ENCODE results near the gene FBXL16.

Gene FBXL16

DNA sequence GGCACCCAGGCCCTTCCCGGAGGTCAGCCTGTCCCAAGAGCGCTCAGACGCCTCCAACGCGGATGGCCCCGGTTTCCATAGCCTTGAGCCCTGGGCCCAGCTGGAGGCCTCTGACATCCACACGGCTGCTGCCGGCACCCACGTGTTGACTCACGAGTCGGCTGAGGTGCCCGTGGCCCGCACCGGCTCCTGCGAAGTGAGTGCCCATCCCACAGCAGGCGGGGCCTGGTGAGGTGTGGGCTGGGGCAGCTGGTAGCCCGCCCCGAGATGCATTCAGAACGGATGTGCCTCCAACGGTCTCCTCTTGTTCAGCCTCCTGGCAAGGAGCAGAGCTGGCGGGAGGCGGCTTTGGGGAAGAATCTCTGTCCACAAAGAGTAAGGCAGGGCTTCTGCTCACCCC, 53.8 kb downstream of the FBXL16 start:
- DNase-seq: no peak
- TF ChIP-seq, protein P1, sequence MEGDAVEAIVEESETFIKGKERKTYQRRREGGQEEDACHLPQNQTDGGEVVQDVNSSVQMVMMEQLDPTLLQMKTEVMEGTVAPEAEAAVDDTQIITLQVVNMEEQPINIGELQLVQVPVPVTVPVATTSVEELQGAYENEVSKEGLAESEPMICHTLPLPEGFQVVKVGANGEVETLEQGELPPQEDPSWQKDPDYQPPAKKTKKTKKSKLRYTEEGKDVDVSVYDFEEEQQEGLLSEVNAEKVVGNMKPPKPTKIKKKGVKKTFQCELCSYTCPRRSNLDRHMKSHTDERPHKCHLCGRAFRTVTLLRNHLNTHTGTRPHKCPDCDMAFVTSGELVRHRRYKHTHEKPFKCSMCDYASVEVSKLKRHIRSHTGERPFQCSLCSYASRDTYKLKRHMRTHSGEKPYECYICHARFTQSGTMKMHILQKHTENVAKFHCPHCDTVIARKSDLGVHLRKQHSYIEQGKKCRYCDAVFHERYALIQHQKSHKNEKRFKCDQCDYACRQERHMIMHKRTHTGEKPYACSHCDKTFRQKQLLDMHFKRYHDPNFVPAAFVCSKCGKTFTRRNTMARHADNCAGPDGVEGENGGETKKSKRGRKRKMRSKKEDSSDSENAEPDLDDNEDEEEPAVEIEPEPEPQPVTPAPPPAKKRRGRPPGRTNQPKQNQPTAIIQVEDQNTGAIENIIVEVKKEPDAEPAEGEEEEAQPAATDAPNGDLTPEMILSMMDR (IDR thresholded peaks at IDR 0.05; ENCODE audit: low read depth, low read length): no peak
- H3K9me3 ChIP-seq: no peaks in the 10 kb centered on the region
- no peaks in the 10 kb centered on the region for H3K27me3 ChIP-seq
- no peaks in the 10 kb centered on the region for H3K4me1 ChIP-seq
- peaks cover 14% of the 10 kb centered on the region for H3K36me3 ChIP-seq
- no peak overlapping the region for H3K4me3 ChIP-seq (ENCODE audit: low read depth, low read length)

DNA sequence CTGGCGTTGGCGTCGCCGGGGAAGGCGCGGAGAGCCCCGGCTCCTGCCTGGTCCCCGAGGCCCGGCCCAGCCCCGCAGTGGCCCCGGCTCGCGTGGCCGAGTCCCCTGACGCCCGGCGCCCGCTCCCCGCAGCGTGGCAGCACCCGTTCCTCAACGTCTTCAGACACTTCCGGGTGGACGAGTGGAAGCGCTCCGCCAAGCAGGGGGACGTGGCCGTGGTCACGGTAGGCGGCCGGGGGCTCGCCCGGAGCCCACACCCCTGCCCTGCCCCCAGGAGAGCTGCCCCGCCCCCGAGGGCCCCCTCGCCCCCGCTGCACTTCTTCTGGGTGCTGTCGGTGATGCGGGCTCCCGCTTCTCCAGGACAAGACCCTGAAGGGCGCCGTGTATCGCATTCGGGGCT, 56.0 kb downstream of the FBXL16 start:
- DNase-seq: no peak
- Histone ChIP-seq H3K36me3 (no peaks in the 10 kb centered on the region; the same call in 1 of the 2 replicates), H3K9me3 (no peaks in the 10 kb centered on the region), H3K4me1 (no peaks in the 10 kb centered on the region), H3K27me3 (no peaks in the 10 kb centered on the region), H3K4me3 (ENCODE audit: low read depth, low read length) (peak overlapping the region; percentile 82)
- TF ChIP-seq, protein P1 (IDR thresholded peaks at IDR 0.05; ENCODE audit: low read depth, low read length): no peak

DNA sequence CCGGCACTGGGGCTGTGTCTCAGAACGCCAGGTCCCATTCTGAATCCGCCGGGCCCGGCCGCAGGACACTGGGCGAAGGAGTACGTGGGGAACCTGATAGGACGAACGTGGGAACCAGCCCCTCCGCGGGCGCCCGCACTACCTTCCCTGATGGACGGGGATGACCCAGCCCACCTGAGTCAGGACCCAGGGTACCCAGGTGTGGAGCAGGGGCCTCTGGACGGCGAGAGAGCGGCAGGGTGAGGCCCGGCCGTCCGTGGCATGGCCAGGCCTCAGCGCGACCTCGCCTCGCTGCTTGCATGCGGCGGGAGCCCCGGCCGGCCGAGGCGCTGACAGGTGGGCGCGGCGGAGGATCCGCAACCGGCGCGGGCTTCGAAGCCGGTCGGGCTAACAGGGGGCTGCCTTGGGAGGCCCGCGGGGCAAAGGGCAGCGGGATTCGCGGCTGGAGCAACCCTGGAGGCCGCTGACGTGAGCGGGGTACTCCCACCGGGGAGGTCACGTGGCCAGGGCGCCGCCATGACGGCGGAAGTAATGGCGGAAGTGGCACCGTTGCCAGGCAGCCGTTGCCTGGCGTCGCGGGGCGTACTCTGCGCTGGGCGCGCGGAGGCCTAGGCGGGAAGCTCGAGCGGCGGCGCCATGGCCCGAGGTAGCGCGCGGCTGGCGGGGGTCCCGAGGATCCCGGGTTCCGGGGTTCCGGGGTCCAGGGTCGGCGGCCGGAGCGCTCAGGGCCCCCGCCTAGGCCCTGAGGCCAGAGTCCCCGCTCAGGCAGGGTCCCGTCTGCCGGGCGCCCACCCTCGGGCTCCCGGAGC, 56.6 kb downstream of the FBXL16 start, which contains the start of gene WDR90:
Gene WDR90, plus strand, starts transcription at position 585 of the 809 bp plus-strand sequence. Its CDS starts 52 bp downstream, at position 637.
- H3K4me3 ChIP-seq (ENCODE audit: low read depth, low read length): peak within 1 kb of the TSS; percentile 82
- no peaks in the 10 kb centered on the region for H3K9me3 ChIP-seq
- no peaks in the 10 kb centered on the region; the same call in 1 of the 2 replicates for H3K36me3 ChIP-seq
- DNase-seq: peak; percentile 97
- TF ChIP-seq, protein P1 (IDR thresholded peaks at IDR 0.05; ENCODE audit: low read depth, low read length): no peak
- H3K4me1 ChIP-seq: no peaks in the 10 kb centered on the region
- H3K27me3 ChIP-seq: no peaks in the 10 kb centered on the region

DNA sequence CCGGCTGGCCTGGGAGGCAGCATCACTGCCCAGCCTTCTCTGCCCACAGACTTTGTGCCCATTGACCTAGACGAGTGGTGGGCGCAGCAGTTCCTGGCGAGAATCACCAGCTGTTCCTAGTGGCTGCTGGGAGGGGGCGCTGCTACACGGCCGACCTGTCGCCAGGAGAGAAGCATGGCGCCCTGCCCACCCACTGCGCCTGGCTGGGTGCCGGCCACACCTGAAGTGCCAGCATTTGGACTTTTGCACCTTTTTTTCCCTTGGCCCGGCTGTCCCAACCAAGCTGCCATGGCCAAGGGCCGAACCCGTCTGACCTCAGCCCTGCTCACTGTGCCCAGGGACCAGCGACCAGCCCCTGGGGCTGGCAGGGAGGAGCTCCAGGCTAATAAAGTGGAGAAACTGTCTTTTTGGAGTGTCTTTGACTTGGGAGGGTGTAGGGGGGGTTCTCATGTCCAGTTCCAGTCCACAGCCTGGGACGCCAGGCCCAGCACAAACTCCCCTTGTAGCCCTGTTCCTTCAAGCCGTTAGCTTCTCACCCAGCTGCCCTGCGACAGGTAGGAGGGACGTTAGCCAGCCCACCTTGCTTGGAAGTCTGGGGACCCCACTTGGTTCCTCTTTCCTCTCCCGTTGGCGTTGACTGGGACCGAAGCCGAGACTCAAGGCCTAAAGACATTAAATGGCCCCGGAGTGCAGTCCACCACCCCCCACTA, 57.4 kb downstream of the FBXL16 start:
- no peaks in the 10 kb centered on the region for H3K36me3 ChIP-seq
- H3K4me1 ChIP-seq: no peaks in the 10 kb centered on the region
- peak overlapping the region; percentile 82 for H3K4me3 ChIP-seq (ENCODE audit: low read depth, low read length)
- no peaks in the 10 kb centered on the region for H3K27me3 ChIP-seq
- TF ChIP-seq, protein P1 (IDR thresholded peaks at IDR 0.05; ENCODE audit: low read depth, low read length): peak; percentile 65
- H3K9me3 ChIP-seq: no peaks in the 10 kb centered on the region
- peak; percentile 79 for DNase-seq

DNA sequence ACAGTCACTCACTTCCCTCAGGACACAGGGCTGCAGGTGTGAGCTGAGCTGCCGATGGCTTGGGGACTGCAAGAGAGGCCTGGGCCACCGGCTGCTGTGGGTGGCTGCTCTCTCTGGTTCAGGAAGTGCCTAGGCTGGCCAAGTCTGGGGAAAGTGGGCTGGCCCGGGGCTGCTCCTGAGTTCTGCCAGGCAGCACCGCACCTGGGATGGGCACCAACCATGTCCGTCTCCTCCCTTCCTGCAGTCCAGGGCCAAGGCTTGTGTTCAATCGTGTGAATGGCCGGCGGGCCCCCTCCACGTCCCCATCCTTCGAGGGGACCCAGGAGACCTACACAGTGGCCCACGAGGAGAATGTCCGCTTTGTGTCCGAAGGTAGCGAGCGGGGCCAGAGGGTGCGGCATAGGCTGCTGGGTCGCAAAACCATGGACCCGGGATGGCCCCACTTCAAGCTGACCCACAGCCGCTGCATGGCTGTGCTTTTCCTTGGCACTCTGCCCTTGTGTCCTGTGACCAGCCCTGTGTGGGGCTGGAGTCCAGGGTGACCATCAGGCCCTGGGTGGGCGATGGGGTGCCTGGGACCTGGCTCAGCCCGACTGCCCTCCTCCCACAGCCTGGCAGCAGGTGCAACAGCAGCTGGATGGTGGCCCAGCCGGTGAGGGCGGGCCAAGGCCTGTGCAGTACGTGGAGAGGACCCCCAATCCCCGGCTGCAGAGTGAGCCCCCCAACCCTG, 58.3 kb downstream of the FBXL16 start:
- Histone ChIP-seq H3K27me3 (no peaks in the 10 kb centered on the region), H3K4me1 (peaks cover 2% of the 10 kb centered on the region; the same call in 1 of the 2 replicates), H3K36me3 (no peaks in the 10 kb centered on the region), H3K4me3 (ENCODE audit: low read depth, low read length) (no peak overlapping the region), H3K9me3 (no peaks in the 10 kb centered on the region)
- no peak for DNase-seq
- TF ChIP-seq, protein P1 (IDR thresholded peaks at IDR 0.05; ENCODE audit: low read depth, low read length): no peak

Measured in BE2C (cell line).